Testis (tissue), 3 donors: ENCODE data around the gene PLEKHG5. TPM values are rescaled to one million over a fixed set of nuclear protein-coding genes. Genes with fewer than 3 reads are reported as not detected.
"Not testable (repeated sequence)": the region's sequence is repeated elsewhere in the genome, so short reads cannot be mapped to it uniquely, and the experiment has no call there.

ENCODE experiments used
- DNase-seq: peaks from one replicate; pipeline ENCODE4 v3.0.0-alpha.2; 2019
- H3K27ac ChIP-seq, 2 donors: fragments of 200-600 bp; sonication (generic); one replicate each; pipeline ENCODE4 v1.5.1; 2019
- H3K27me3 ChIP-seq: fragments of 200-600 bp; sonication (generic); one replicate; pipeline ENCODE4 v1.5.1; 2019
- H3K36me3 ChIP-seq: fragments of 200-600 bp; sonication (generic); one replicate; pipeline ENCODE4 v1.5.1; 2017; ENCODE audit warnings: low read depth; ENCODE audit errors: missing control alignments
- H3K4me1 ChIP-seq: fragments of 200-600 bp; sonication (generic); one replicate; pipeline ENCODE4 v1.5.1; 2019
- H3K4me3 ChIP-seq, 2 donors: fragments of 200-600 bp; sonication (generic); one replicate each; pipeline ENCODE4 v1.5.1; 2017 to 2019
- H3K9me3 ChIP-seq: fragments of 200-600 bp; sonication (generic); one replicate; pipeline ENCODE4 v1.5.1; 2017
- POLR2A ChIP-seq: fragments of 450-650 bp; IDR thresholded peaks from one replicate; pipeline ENCODE4 v1.6.1; 2017; ENCODE audit warnings: antibody characterized with exemption, mild to moderate bottlenecking, moderate library complexity
- WGBS, 2 donors: methylation state at CpG; one replicate each; pipeline ENCODE4 v1.1.5; 2018; 5-methylcytosine and 5-hydroxymethylcytosine counted together
- intact Hi-C: fragments of 100-400 bp; cut with DNase I; formaldehyde crosslinking; loops from one replicate; pipeline ENCODE4 v1.15.1; 2023; ENCODE audit warnings: low total_unique reads
- polyA plus RNA-seq: library from polyadenylated mRNA; stranded (reverse); fragments of 350-450 nt; fragmentation: Illumina TruSeq; extraction: RNeasy Lipid Tissue Mini Kit (QIAGEN cat#74804); gene quantifications from one replicate; pipeline ENCODE4 v1.2.3, GENCODE V29; 2014; ENCODE audit warnings: low read depth, low replicate concordance; ENCODE audit not compliant: insufficient read depth
- total RNA-seq, 2 donors: library from RNA; depleted of rRNA; stranded (reverse); fragments of >200 nt; gene quantifications; one replicate each; pipeline ENCODE4 v1.2.3, GENCODE V29; 2016
- TF ChIP-seq, protein P1 (sequence below), 3 experiments: fragments of 450-650 bp in 2 of 3; fragments of 200-600 bp in 1 of 3; sonication (generic) in 1 of 3; IDR thresholded peaks; one replicate each; pipeline ENCODE4 v1.5.1; 2016 to 2019; ENCODE audit warnings: antibody characterized with exemption in 3 of 3, mild to moderate bottlenecking in 2 of 3, moderate library complexity in 1 of 3

PLEKHG5 gene
- total and polyA plus RNA-seq, 3 donors from 2014 or later = 8.1 to 16.4 (median 13.7) TPM

DNA sequence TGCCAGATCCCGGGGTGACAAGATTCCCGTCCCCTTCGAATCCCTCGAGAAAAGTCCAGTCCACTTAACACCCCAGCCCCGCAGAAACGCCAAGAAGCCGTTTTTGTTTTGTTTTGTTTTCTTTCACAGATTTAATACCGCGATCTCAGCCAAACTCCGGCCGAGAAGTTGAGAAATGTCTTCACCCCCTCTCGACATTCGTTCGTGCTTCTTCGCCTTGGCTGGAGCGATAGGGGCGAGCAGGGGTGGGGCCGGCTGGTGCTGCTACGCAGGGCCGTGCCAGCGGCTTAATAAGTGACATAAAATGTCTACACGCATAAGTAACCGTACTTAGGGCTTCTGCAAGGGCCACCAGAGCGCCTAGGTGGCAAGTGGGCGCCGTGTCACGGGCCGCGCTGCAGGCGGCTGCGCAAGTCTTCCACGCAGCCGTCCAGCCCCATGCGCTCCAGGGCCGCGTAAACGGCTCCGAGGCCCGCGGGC, 30.4 kb downstream of the PLEKHG5 start:
- WGBS, 2 donors = 66 to 76% methylated on average over 35 to 40 of the region's 40 CpGs
- TF ChIP-seq POLR2A = no peak
- TF ChIP-seq, protein P1, sequence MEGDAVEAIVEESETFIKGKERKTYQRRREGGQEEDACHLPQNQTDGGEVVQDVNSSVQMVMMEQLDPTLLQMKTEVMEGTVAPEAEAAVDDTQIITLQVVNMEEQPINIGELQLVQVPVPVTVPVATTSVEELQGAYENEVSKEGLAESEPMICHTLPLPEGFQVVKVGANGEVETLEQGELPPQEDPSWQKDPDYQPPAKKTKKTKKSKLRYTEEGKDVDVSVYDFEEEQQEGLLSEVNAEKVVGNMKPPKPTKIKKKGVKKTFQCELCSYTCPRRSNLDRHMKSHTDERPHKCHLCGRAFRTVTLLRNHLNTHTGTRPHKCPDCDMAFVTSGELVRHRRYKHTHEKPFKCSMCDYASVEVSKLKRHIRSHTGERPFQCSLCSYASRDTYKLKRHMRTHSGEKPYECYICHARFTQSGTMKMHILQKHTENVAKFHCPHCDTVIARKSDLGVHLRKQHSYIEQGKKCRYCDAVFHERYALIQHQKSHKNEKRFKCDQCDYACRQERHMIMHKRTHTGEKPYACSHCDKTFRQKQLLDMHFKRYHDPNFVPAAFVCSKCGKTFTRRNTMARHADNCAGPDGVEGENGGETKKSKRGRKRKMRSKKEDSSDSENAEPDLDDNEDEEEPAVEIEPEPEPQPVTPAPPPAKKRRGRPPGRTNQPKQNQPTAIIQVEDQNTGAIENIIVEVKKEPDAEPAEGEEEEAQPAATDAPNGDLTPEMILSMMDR (IDR thresholded peaks at IDR 0.05) = no peak
- intact Hi-C loops = no loop called here
- Histone ChIP-seq H3K4me1 (no peaks in the 10 kb centered on the region), H3K27ac (no peak overlapping the region), H3K27me3 (no peaks in the 10 kb centered on the region), H3K36me3 (no peaks in the 10 kb centered on the region), H3K9me3 (no peaks in the 10 kb centered on the region), H3K4me3 (no peak overlapping the region)
- DNase-seq = no peak

DNA sequence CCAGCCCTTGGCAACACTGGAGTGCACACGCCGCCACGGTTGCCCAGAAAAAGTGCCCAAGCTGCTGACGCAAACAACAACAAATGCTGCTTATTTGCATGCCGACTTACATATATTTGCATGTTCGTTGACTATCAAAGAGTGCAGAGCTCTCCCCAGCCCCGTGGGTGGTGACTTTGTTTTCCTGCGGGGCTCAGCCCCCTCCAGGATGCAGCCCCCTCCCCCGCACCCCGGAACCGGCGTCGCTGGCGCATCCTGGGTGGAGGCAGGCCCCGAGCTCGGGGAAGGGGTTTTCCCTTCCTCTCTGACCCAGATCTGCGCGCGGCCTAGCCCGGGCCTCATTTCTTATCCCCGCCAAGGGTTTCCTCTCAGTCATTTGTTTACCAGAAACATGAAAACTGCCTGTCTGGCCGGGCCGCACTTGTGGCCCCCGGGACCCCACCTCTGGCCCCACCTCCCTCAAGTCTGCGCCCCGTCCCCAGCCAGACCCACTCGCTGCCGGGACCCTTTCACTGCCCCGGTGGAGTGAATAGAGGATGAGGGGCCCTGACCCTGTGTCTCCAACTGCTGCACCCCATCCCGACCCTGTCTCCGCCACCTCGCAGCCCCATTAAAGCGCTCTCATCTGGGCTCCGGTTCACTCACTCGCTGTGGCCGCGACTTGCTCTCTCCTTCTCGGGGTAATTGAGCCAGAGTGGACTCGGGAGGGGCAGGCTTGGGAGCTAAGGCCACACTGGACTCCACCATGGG, 31.0 kb downstream of the PLEKHG5 start:
- WGBS, 2 donors = 40 to 41% methylated on average over 27 to 37 of the region's 39 CpGs
- H3K27ac ChIP-seq = no peak overlapping the region
- H3K27me3 ChIP-seq = no peaks in the 10 kb centered on the region
- H3K4me1 ChIP-seq = no peaks in the 10 kb centered on the region
- H3K9me3 ChIP-seq = no peaks in the 10 kb centered on the region
- no peaks in the 10 kb centered on the region for H3K36me3 ChIP-seq
- intact Hi-C loops = no loop called here
- TF ChIP-seq POLR2A = no peak
- TF ChIP-seq, protein P1 (IDR thresholded peaks at IDR 0.05) = no peak
- DNase-seq = no peak
- H3K4me3 ChIP-seq = no peak overlapping the region

DNA sequence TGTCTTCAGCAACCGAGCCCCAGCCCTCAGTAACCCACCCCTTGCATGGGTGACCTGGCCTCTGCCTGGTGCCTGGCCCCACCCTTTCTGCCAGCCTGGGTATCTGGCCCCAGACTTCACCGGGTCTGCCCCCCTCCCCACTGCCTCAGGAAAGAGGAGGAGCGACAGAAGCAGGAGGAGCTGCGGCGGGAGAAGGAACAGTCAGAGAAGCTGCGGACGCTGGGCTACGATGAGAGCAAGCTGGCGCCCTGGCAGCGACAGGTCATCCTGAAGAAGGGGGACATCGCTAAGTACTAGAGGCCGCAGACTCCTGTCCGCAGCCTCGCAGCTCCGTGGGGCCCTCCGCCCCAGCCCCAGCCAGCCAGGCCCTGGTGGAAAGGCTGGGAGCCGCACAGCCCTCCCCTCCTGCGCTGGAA, 31.6 kb downstream of the PLEKHG5 start:
- 37 to 67% methylated on average over 1 to 18 of the region's 18 CpGs for WGBS, 2 donors
- intact Hi-C loops = no loop called here
- no peaks in the 10 kb centered on the region for H3K4me1 ChIP-seq
- no peaks in the 10 kb centered on the region for H3K9me3 ChIP-seq
- no peaks in the 10 kb centered on the region for H3K27me3 ChIP-seq
- H3K27ac ChIP-seq = no peak overlapping the region
- no peak overlapping the region for H3K4me3 ChIP-seq
- H3K36me3 ChIP-seq = no peaks in the 10 kb centered on the region
- TF ChIP-seq, protein P1 (IDR thresholded peaks at IDR 0.05) = no peak
- TF ChIP-seq POLR2A = no peak
- no peak for DNase-seq

DNA sequence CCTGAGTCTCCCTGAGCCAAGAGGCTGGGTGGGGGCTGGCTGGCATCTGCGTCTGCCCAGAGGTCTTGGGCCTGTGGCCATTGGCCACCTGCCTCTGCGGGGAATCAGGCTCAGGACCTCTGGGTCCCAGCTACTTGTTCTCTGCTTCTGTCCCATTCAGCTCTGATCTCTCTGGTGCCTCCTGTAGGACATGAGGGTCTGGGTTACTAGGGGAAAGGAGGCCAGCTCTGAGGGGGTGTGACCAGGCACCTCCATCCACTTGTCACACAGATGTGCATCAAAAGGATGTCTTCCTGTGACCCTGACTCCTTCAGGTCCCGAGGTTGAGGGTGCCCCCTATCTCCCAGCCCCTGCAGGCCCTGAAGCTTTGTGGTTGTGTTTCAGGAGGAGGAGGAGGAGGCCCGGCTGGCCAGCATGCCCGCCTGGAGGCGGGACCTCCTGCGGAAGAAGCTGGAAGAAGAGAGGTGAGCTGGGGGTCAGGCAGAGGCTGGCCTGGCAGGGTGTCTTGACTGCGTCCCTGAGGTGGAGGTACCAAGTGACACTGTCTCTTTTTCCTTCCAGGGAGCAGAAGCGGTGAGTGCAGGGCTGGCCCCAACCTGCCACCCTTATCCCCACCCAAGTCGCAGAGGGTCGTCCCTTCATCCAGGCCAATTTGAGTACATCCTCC, 34.5 kb downstream of the PLEKHG5 start:
- WGBS, 2 donors = 81 to 91% methylated on average over 9 to 11 of the region's 11 CpGs
- no peaks in the 10 kb centered on the region for H3K36me3 ChIP-seq
- no peaks in the 10 kb centered on the region for H3K9me3 ChIP-seq
- no peaks in the 10 kb centered on the region for H3K4me1 ChIP-seq
- intact Hi-C loops = no loop called here
- no peak overlapping the region for H3K4me3 ChIP-seq
- no peak for DNase-seq
- TF ChIP-seq, protein P1 (IDR thresholded peaks at IDR 0.05) = no peak
- no peak for TF ChIP-seq POLR2A
- H3K27me3 ChIP-seq = no peaks in the 10 kb centered on the region
- H3K27ac ChIP-seq = no peak overlapping the region

DNA sequence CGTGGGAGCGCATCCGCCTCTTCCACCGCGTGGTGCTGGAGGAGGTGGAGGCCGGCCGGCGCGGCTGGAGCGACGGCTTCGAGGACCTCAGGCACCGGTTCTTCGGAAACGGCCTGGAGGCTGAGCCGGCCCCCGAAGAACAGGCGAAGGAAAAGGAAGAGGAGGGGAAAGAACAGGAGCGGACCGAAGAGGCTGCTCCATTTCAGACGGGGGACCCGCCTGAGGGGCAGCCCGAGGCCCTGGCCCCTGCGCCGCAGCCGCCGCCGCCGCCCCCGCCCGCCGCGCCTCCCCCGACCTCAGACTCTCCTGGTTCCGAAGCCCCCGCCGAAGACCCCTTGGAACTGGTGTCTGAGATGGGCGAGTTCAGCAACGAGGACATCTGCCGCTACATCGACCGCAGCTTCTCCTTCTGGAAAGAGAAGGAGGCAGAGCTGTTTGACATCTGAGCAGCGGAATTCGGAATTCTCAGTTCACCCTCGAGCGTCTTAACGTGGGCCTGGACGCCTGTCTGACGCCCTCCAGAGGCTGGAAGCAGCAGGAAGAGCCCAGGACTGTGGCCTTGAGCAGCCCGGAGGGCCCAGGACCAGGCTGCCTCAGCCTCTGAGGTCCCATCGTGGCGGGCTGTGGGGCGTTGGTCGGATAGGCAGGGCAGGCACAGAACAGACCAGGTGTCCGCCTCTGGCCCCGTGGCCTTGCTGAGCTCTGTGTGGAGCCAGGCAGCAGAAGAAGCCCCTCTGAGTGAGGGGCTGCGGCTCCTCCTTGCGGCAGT, 35.5 kb downstream of the PLEKHG5 start:
- H3K36me3 ChIP-seq, DNase-seq, H3K27ac ChIP-seq, intact Hi-C loops, H3K27me3 ChIP-seq, H3K4me1 ChIP-seq, H3K9me3 ChIP-seq: not testable (repeated sequence)
- H3K4me3 ChIP-seq = peak overlapping the region in 1 of 2 donors; percentile 20
- WGBS, 2 donors = 10 to 46% methylated on average over 16 to 58 of the region's 58 CpGs
